K562 (cell line): Measurements from ENCODE around the gene DIPK1A. TPM values are rescaled to one million over a fixed set of nuclear protein-coding genes. Genes with fewer than 3 reads are reported as not detected.

ENCODE experiments used
- C11orf30 ChIP-seq: fragments of 450-650 bp; IDR thresholded peaks from 2 replicates; pipeline ENCODE4 v1.6.1; 2016; ENCODE audit warnings: low read depth, mild to moderate bottlenecking
- CHD4 ChIP-seq: fragments of 200-600 bp; sonication (generic); IDR thresholded peaks from 3 replicates; pipeline ENCODE4 v1.6.1; 2012; ENCODE audit warnings: low read depth, mild to moderate bottlenecking, mixed read lengths, low read length, inconsistent platforms; ENCODE audit not compliant: insufficient read depth, insufficient replicate concordance, poor library complexity, severe bottlenecking
- DMBX1 ChIP-seq: fragments of 250-450 bp; sonication (Bioruptor Pico); IDR thresholded peaks from 2 replicates; pipeline ENCODE4 v1.8.0; 2022; ENCODE audit warnings: inconsistent platforms, mild to moderate bottlenecking, moderate library complexity, borderline replicate concordance
- FOXJ3 ChIP-seq: sonication (generic); formaldehyde crosslinking; IDR thresholded peaks from 2 replicates; pipeline ENCODE4 v1.4.0; 2020; ENCODE audit warnings: mild to moderate bottlenecking, missing genetic modification reagents
- GATAD2A ChIP-seq: fragments of 450-650 bp; IDR thresholded peaks from 2 replicates; pipeline ENCODE4 v1.6.1; 2017
- GTF2F1 ChIP-seq: IDR thresholded peaks from 2 replicates; pipeline ENCODE4 v1.6.1; 2011; ENCODE audit warnings: low read depth, low read length, improper control_type of control experiment
- HDAC3 ChIP-seq: fragments of 450-650 bp; IDR thresholded peaks from 2 replicates; pipeline ENCODE4 v1.6.1; 2018; ENCODE audit warnings: borderline replicate concordance, mild to moderate bottlenecking, moderate library complexity; ENCODE audit not compliant: partially characterized antibody
- HDAC6 ChIP-seq: IDR thresholded peaks from 2 replicates; pipeline ENCODE4 v1.6.1; 2012; ENCODE audit warnings: low read depth, mild to moderate bottlenecking, control low read depth, inconsistent platforms, low read length, moderate library complexity
- HLTF ChIP-seq: fragments of 450-650 bp; IDR thresholded peaks from 2 replicates; pipeline ENCODE4 v1.6.1; 2016
- JUN ChIP-seq, 2 experiments: sonication (generic) in 1 of 2; formaldehyde crosslinking in 1 of 2; IDR thresholded peaks; 2 replicates each; pipeline versions ENCODE4 v1.6.1 to v1.8.0; 2012 to 2022; ENCODE audit warnings: borderline replicate concordance in 2 of 2, mild to moderate bottlenecking in 2 of 2, improper control_type of control experiment in 1 of 2, low read depth in 1 of 2, low read length in 1 of 2, missing genetic modification reagents in 1 of 2
- KAT7 ChIP-seq: sonication (generic); formaldehyde crosslinking; IDR thresholded peaks from 2 replicates; pipeline ENCODE4 v1.8.0; 2022; ENCODE audit warnings: missing genetic modification reagents, mild to moderate bottlenecking, borderline replicate concordance
- LARP7 ChIP-seq: fragments of 450-650 bp; IDR thresholded peaks from 2 replicates; pipeline ENCODE4 v1.6.1; 2016
- MCM7 ChIP-seq, 2 experiments: fragments of 450-650 bp; IDR thresholded peaks; 2 replicates each; pipeline ENCODE4 v1.6.1; 2016 to 2018
- RAD21 ChIP-seq, 2 experiments: fragments of 250-450 bp in 1 of 2; fragments of 450-650 bp in 1 of 2; sonication (Bioruptor Pico) in 1 of 2; formaldehyde crosslinking in 1 of 2; IDR thresholded peaks in 1 of 2; conservative IDR thresholded peaks in 1 of 2; 2 replicates each; pipeline versions ENCODE4 v1.4.0 to v1.8.0; 2020 to 2022; ENCODE audit warnings: mild to moderate bottlenecking in 2 of 2, moderate library complexity in 1 of 2
- RBM22 ChIP-seq: fragments of 200-400 bp; formaldehyde crosslinking; IDR thresholded peaks from 2 replicates; pipeline ENCODE4 v1.6.1; 2018; ENCODE audit warnings: low read length, low read depth; ENCODE audit not compliant: poor library complexity, severe bottlenecking
- ZBTB2 ChIP-seq: fragments of 450-650 bp; IDR thresholded peaks from 2 replicates; pipeline ENCODE4 v1.6.1; 2016; ENCODE audit warnings: antibody characterized with exemption
- ZFPM2 ChIP-seq: fragments of 250-450 bp; sonication (Bioruptor Pico); IDR thresholded peaks from 2 replicates; pipeline ENCODE4 v1.5.1; 2022; ENCODE audit warnings: mild to moderate bottlenecking
- ZNF431 ChIP-seq: sonication (generic); formaldehyde crosslinking; IDR thresholded peaks from 2 replicates; pipeline ENCODE4 v1.8.0; 2022; ENCODE audit warnings: mild to moderate bottlenecking, missing genetic modification reagents
- ZNF668 ChIP-seq: fragments of 250-450 bp; sonication (Bioruptor Pico); IDR thresholded peaks from 2 replicates; pipeline ENCODE4 v1.8.0; 2022; ENCODE audit warnings: mild to moderate bottlenecking, inconsistent platforms
- polyA plus RNA-seq, 8 experiments: library from polyadenylated mRNA; depleted of rRNA in 4 of 8; stranded (reverse) in 5 of 8; unstranded in 3 of 8; fragments of >200 nt; fragmentation: Nextera tagmentation in 2 of 8; fragmentation: Illumina TruSeq in 1 of 8; extraction: Ambion mirVana in 2 of 8; extraction: Trizol in 1 of 8; gene quantifications; 2 replicates each; pipeline versions ENCODE4 v1.2.1 to v1.2.3, GENCODE V29; 2011 to 2014; ENCODE audit warnings: inconsistent platforms in 1 of 8, missing spikeins in 1 of 8
- total RNA-seq, 7 experiments: library from RNA; depleted of rRNA in 6 of 7; stranded (reverse); fragments of >200 nt in 6 of 7; fragmentation: Illumina TruSeq in 2 of 7; extraction: Trizol in 2 of 7; gene quantifications; 2 replicates each; pipeline versions ENCODE4 v1.2.1 to v1.2.3, GENCODE V29; 2011 to 2021; ENCODE audit warnings: low replicate concordance in 1 of 7
- TF ChIP-seq, protein P1 (sequence below): fragments of 250-450 bp; sonication (Bioruptor Pico); IDR thresholded peaks from 2 replicates; pipeline ENCODE4 v1.4.0; 2020; ENCODE audit warnings: mild to moderate bottlenecking, moderate library complexity, borderline replicate concordance
- TF ChIP-seq, protein P2 (sequence below): fragments of 450-650 bp; IDR thresholded peaks from 2 replicates; pipeline ENCODE4 v1.6.1; 2014; ENCODE audit warnings: low read depth, mild to moderate bottlenecking, moderate library complexity, borderline replicate concordance

The DIPK1A gene
- total and polyA plus RNA-seq, 9 of the 15 experiments (the other 6 are each of a cell fraction or from before 2014, with no cell fraction given), result 0.54 to 2.5 (median 1.3) TPM

DNA sequence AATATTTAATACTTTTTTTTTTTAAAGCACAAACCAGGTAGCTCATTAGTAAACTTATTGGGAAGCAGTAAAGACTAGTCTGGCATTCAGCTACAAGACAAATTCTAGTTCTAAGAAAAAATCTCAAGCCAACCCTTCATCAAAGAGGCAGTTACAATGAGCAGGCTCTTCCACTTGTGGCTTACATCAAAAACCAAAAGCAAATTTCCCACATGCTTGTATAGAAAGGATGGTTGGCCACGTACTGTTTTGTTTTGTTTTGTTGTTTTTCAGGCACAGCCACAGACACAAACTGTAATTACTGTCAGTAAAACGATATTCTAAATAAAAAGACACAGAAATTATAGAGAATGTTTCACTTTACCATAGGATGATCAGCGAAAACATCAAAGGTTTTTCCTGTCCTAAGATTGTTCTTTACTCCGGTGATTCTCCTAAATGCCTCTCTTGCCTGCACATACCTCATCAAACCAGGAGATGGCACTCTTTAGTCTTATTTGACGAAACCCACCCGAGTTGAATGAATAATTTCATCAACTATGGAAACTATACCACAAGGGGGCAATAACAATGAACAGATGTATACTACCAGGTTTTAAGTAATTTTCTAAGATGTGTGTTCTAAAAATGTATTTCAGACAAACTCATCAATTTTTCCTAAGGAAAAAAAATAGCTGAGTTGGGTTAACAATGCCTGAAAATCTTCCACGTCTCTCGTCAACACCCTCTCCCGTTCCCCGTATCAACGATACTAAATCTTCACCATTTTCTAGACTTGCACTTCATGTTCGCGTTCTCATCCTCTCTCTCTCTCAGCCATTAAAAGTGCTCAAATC lies 102.5 kb downstream of the DIPK1A start (continued):
- TF ChIP-seq ZBTB2, result no peak
- TF ChIP-seq FOXJ3 (CRISPR knock-in tag), result no peak
- TF ChIP-seq, protein P1, sequence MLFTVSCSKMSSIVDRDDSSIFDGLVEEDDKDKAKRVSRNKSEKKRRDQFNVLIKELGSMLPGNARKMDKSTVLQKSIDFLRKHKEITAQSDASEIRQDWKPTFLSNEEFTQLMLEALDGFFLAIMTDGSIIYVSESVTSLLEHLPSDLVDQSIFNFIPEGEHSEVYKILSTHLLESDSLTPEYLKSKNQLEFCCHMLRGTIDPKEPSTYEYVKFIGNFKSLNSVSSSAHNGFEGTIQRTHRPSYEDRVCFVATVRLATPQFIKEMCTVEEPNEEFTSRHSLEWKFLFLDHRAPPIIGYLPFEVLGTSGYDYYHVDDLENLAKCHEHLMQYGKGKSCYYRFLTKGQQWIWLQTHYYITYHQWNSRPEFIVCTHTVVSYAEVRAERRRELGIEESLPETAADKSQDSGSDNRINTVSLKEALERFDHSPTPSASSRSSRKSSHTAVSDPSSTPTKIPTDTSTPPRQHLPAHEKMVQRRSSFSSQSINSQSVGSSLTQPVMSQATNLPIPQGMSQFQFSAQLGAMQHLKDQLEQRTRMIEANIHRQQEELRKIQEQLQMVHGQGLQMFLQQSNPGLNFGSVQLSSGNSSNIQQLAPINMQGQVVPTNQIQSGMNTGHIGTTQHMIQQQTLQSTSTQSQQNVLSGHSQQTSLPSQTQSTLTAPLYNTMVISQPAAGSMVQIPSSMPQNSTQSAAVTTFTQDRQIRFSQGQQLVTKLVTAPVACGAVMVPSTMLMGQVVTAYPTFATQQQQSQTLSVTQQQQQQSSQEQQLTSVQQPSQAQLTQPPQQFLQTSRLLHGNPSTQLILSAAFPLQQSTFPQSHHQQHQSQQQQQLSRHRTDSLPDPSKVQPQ (CRISPR knock-in tag), result no peak
- no peak for TF ChIP-seq HDAC6
- TF ChIP-seq GTF2F1, result no peak
- no peak for TF ChIP-seq LARP7
- TF ChIP-seq ZNF668 (CRISPR knock-in tag), result no peak
- no peak for TF ChIP-seq ZFPM2 (CRISPR knock-in tag)
- TF ChIP-seq C11orf30, result peak; percentile 75
- TF ChIP-seq KAT7 (CRISPR knock-in tag), result no peak
- no peak for TF ChIP-seq CHD4
- no peak for TF ChIP-seq GATAD2A
- no peak for TF ChIP-seq DMBX1 (CRISPR knock-in tag)
- TF ChIP-seq ZNF431 (CRISPR knock-in tag), result no peak
- peak; percentile 29 for TF ChIP-seq HDAC3
- peak; percentile 100 for TF ChIP-seq RAD21 (CRISPR knock-in tag; conservative IDR thresholded peaks at IDR 0.05 in 1 of 2, IDR thresholded peaks at IDR 0.05 in 1 of 2)
- TF ChIP-seq RBM22, result no peak
- TF ChIP-seq, protein P2, sequence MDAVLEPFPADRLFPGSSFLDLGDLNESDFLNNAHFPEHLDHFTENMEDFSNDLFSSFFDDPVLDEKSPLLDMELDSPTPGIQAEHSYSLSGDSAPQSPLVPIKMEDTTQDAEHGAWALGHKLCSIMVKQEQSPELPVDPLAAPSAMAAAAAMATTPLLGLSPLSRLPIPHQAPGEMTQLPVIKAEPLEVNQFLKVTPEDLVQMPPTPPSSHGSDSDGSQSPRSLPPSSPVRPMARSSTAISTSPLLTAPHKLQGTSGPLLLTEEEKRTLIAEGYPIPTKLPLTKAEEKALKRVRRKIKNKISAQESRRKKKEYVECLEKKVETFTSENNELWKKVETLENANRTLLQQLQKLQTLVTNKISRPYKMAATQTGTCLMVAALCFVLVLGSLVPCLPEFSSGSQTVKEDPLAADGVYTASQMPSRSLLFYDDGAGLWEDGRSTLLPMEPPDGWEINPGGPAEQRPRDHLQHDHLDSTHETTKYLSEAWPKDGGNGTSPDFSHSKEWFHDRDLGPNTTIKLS, result no peak
- no peak for TF ChIP-seq HLTF
- TF ChIP-seq MCM7 (IDR thresholded peaks at IDR 0.05), result no peak
- TF ChIP-seq JUN (IDR thresholded peaks at IDR 0.05; ENCODE audit: borderline replicate concordance, low read depth, low read length), result no peak
- TF ChIP-seq JUN (CRISPR knock-in tag; IDR thresholded peaks at IDR 0.05; ENCODE audit: borderline replicate concordance), result no peak
